Upper lobe of left lung (tissue), 6 donors: Measurements from ENCODE around the gene CADPS. TPM values are rescaled to one million over a fixed set of nuclear protein-coding genes. Genes with fewer than 3 reads are reported as not detected.

Experiments
- ATAC-seq, 2 donors: fragments of 200-7000 bp; cut with Tn5 transposase; one replicate each; pipeline ENCODE4 v1.9.1; 2022; ENCODE audit warnings: mild to moderate bottlenecking in 2 of 2, moderate library complexity in 2 of 2; ENCODE audit not compliant: low FRiP score in 2 of 2
- DNase-seq, 2 donors: peaks; one replicate each; pipeline ENCODE4 v3.0.0-alpha.2; 2019 to 2020
- H3K27ac ChIP-seq, 4 donors: fragments of 200-600 bp; sonication (generic); one replicate each; pipeline ENCODE4 v1.5.1; 2016 to 2019
- H3K27me3 ChIP-seq, 4 donors: fragments of 200-600 bp; sonication (generic); one replicate each; pipeline ENCODE4 v1.5.1; 2017 to 2019
- H3K36me3 ChIP-seq, 4 donors: fragments of 200-600 bp; sonication (generic); one replicate each; pipeline ENCODE4 v1.5.1; 2016 to 2019
- H3K4me1 ChIP-seq, 4 donors: fragments of 200-600 bp; sonication (generic); one replicate each; pipeline ENCODE4 v1.5.1; 2018 to 2019
- H3K4me3 ChIP-seq, 4 donors: fragments of 200-600 bp; sonication (generic); one replicate each; pipeline ENCODE4 v1.5.1; 2017 to 2019; ENCODE audit warnings: mild to moderate bottlenecking in 2 of 4, moderate library complexity in 1 of 4
- H3K9me3 ChIP-seq, 4 donors: fragments of 200-600 bp; sonication (generic); one replicate each; pipeline ENCODE4 v1.5.1; 2018 to 2019
- EP300 ChIP-seq, 4 donors: sonication (generic); formaldehyde crosslinking; IDR thresholded peaks; one replicate each; pipeline ENCODE4 v1.5.1; 2017; ENCODE audit warnings: antibody characterized with exemption in 4 of 4, control low read depth in 2 of 4
- POLR2A ChIP-seq, 4 donors: fragments of 450-650 bp; IDR thresholded peaks; one replicate each; pipeline ENCODE4 v1.5.1; 2016 to 2017; ENCODE audit warnings: antibody characterized with exemption in 4 of 4, mild to moderate bottlenecking in 2 of 4
- POLR2AphosphoS5 ChIP-seq, 2 donors: sonication (generic); formaldehyde crosslinking; IDR thresholded peaks; one replicate each; pipeline ENCODE4 v1.5.1; 2017; ENCODE audit warnings: antibody characterized with exemption in 2 of 2
- WGBS, 2 donors: methylation state at CpG; one replicate each; pipeline ENCODE4 v1.1.5; 2017 to 2018; 5-methylcytosine and 5-hydroxymethylcytosine counted together
- total RNA-seq, 6 donors: library from RNA; depleted of rRNA in 4 of 6; stranded (reverse); fragments of >200 nt in 4 of 6; gene quantifications; one replicate each; pipeline versions ENCODE4 v1.1.0 to v1.2.1, GENCODE V29; 2016 to 2021
- TF ChIP-seq, protein P1 (sequence below), 6 experiments: fragments of 450-650 bp in 4 of 6; fragments of 200-600 bp in 2 of 6; sonication (generic) in 2 of 6; IDR thresholded peaks; one replicate each; pipeline ENCODE4 v1.5.1; 2016 to 2019; ENCODE audit warnings: antibody characterized with exemption in 6 of 6
- donor health status: DM: no; HTN: no; CAD: no; lungs with moderate emphysema.
- donor health status: DM: no; HTN: yes; CAD: no; lungs with severe emphysema.

CADPS gene
- total RNA-seq, 6 donors from 2014 or later = 0.29 to 1.5 (median 1.2) TPM; not detected in 3

DNA sequence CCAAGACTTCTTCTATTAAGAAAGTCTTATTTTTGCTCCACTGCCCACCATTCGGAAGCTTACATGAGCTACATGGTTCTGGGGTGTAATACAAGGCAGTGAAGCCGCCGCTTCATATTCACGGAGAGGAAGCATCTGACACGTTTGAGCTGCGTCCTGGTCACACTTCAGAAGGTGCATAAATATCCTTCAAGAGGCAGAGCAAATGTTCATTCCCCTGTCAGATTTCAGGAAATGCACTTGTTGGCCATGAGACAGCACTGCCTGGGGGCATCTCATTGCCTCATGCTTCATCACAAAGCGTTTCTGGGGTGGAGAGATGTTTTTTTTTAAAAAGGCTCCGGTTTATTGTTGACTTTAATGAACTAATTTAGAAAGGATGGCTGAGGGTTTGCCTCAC is 119.9 kb downstream of the CADPS start:
- WGBS, 2 donors = 62 to 64% methylated on average over 8 of the region's 8 CpGs
- no peak for ATAC-seq

DNA sequence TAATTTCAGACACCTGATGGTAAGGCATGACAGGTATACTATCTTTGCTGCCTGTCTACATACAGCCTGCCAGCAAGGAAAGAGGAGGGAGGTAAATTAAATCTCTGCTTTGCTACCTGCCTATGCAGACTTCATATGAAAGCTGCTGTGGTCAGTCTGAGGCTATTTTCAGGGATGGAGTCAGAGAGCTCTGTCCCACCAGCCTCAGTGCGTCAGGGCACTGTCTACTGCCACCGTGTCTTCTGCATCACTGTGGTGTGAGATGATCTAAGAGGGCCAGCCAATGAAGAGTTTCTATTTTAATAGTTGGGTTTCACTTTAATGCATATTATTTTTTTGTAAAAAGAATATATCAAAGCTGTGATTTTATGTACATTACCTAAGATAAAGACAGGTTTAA is 125.6 kb downstream of the CADPS start:
- Histone ChIP-seq H3K27me3 (no peaks in the 10 kb centered on the region), H3K4me3 (no peak overlapping the region), H3K27ac (no peak overlapping the region), H3K36me3 (no peaks in the 10 kb centered on the region), H3K9me3 (no peaks in the 10 kb centered on the region), H3K4me1 (no peaks in the 10 kb centered on the region)
- ATAC-seq (no peak), DNase-seq (no peak)
- 88 to 89% methylated on average over 2 of the region's 2 CpGs for WGBS, 2 donors
- no peak for TF ChIP-seq EP300 (IDR thresholded peaks at IDR 0.05)

More for the DNA sequence above, 119.9 kb downstream of the CADPS start:
- Histone ChIP-seq H3K27ac (no peak overlapping the region), H3K9me3 (no peaks in the 10 kb centered on the region), H3K4me1 (no peaks in the 10 kb centered on the region), H3K36me3 (no peaks in the 10 kb centered on the region), H3K27me3 (no peaks in the 10 kb centered on the region), H3K4me3 (no peak overlapping the region)
- no peak for DNase-seq
- TF ChIP-seq POLR2A (IDR thresholded peaks at IDR 0.05) (no peak), EP300 (IDR thresholded peaks at IDR 0.05) (no peak), POLR2AphosphoS5 (IDR thresholded peaks at IDR 0.05) (no peak)
- TF ChIP-seq, protein P1, sequence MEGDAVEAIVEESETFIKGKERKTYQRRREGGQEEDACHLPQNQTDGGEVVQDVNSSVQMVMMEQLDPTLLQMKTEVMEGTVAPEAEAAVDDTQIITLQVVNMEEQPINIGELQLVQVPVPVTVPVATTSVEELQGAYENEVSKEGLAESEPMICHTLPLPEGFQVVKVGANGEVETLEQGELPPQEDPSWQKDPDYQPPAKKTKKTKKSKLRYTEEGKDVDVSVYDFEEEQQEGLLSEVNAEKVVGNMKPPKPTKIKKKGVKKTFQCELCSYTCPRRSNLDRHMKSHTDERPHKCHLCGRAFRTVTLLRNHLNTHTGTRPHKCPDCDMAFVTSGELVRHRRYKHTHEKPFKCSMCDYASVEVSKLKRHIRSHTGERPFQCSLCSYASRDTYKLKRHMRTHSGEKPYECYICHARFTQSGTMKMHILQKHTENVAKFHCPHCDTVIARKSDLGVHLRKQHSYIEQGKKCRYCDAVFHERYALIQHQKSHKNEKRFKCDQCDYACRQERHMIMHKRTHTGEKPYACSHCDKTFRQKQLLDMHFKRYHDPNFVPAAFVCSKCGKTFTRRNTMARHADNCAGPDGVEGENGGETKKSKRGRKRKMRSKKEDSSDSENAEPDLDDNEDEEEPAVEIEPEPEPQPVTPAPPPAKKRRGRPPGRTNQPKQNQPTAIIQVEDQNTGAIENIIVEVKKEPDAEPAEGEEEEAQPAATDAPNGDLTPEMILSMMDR (IDR thresholded peaks at IDR 0.05) = no peak

DNA sequence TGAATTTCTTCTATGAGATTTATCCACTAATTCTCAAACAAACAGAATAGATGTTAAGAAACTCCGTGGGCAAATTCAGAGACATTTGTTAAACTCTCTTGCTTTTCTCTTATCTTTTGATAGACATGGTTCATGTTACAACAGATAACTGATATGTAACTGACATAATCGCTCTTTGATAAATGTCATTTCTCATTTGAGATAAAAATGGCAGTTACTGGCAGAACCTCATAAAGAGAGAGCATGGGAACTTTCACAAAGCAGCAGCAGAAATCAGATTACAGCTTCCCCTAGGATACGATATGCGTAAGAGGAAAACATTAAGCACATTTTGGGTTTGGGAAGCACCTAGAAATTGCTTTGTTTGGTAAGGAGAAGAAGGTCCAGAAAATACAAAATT is 126.1 kb downstream of the CADPS start:
- Histone ChIP-seq H3K4me1 (no peaks in the 10 kb centered on the region), H3K27me3 (no peaks in the 10 kb centered on the region), H3K4me3 (no peak overlapping the region), H3K9me3 (no peaks in the 10 kb centered on the region), H3K36me3 (no peaks in the 10 kb centered on the region), H3K27ac (no peak overlapping the region)
- DNase-seq (no peak), ATAC-seq (no peak)
- TF ChIP-seq, protein P1 (IDR thresholded peaks at IDR 0.05) = no peak
- no peak for TF ChIP-seq EP300 (IDR thresholded peaks at IDR 0.05)
- no peak for TF ChIP-seq POLR2AphosphoS5 (IDR thresholded peaks at IDR 0.05)
- TF ChIP-seq POLR2A (IDR thresholded peaks at IDR 0.05) = no peak
- 69 to 70% methylated on average over 4 of the region's 4 CpGs for WGBS, 2 donors

GRCh38 chr3:62737449-62737848 is 137.8 kb downstream of the CADPS start:
- 69% methylated on average over 3 of the region's 3 CpGs for WGBS, 2 donors
- H3K4me1 ChIP-seq = no peaks in the 10 kb centered on the region
- no peaks in the 10 kb centered on the region for H3K36me3 ChIP-seq
- no peaks in the 10 kb centered on the region for H3K27me3 ChIP-seq
- no peak overlapping the region for H3K27ac ChIP-seq
- TF ChIP-seq POLR2AphosphoS5 (IDR thresholded peaks at IDR 0.05) = no peak
- no peak for TF ChIP-seq EP300 (IDR thresholded peaks at IDR 0.05)
- TF ChIP-seq POLR2A (IDR thresholded peaks at IDR 0.05) = no peak
- TF ChIP-seq, protein P1 (IDR thresholded peaks at IDR 0.05) = no peak
- ATAC-seq (no peak), DNase-seq (no peak)
- H3K4me3 ChIP-seq = no peak overlapping the region
- H3K9me3 ChIP-seq = no peaks in the 10 kb centered on the region

GRCh38 chr3:62735510-62735909 is 139.7 kb downstream of the CADPS start:
- DNase-seq (no peak), ATAC-seq (no peak)
- Histone ChIP-seq H3K4me3 (no peak overlapping the region), H3K27me3 (no peaks in the 10 kb centered on the region), H3K36me3 (no peaks in the 10 kb centered on the region), H3K27ac (no peak overlapping the region), H3K9me3 (no peaks in the 10 kb centered on the region), H3K4me1 (no peaks in the 10 kb centered on the region)
- WGBS, 2 donors = 88 to 100% methylated on average over 1 of the region's 1 CpG
- TF ChIP-seq, protein P1 (IDR thresholded peaks at IDR 0.05) = no peak
- TF ChIP-seq POLR2A (IDR thresholded peaks at IDR 0.05) = no peak
- TF ChIP-seq POLR2AphosphoS5 (IDR thresholded peaks at IDR 0.05) = no peak
- no peak for TF ChIP-seq EP300 (IDR thresholded peaks at IDR 0.05)
